Uterus (tissue), 2 donors: Measurements from ENCODE around the gene TMC4.

ENCODE experiments used
- POLR2A ChIP-seq, 2 donors: fragments of 450-650 bp; IDR thresholded peaks; one replicate each; pipeline ENCODE4 v1.6.1; 2016; ENCODE audit warnings: antibody characterized with exemption in 2 of 2, mild to moderate bottlenecking in 1 of 2, moderate library complexity in 1 of 2
- TF ChIP-seq, protein P1 (sequence below), 4 experiments: fragments of 200-600 bp in 2 of 4; fragments of 450-650 bp in 2 of 4; sonication (generic) in 2 of 4; IDR thresholded peaks; one replicate each; pipeline ENCODE4 v1.5.1; 2016 to 2019; ENCODE audit warnings: antibody characterized with exemption in 4 of 4, mild to moderate bottlenecking in 2 of 4, moderate library complexity in 1 of 4

DNA sequence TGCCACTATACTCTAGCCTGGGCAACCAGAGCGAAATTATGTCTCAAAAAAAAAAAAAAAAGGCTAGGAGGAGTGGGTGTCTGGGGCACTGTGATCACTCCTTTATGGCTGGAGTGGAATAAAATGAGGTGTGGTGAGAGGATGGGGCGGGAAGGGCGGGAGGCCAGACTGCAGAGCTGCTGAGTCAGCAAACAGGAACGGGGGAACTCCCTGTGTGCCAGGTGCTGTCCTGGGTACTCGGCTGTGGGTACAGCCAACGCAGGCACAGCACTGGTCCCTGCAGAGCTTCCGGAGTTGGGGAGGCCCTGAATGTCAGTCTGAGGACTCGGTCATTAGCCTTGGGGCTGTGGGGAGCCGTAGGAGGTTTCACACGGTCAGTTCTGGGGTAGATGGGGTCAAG lies 51.7 kb downstream of the TMC4 start:
- TF ChIP-seq POLR2A (IDR thresholded peaks at IDR 0.05): no peak
- TF ChIP-seq, protein P1, sequence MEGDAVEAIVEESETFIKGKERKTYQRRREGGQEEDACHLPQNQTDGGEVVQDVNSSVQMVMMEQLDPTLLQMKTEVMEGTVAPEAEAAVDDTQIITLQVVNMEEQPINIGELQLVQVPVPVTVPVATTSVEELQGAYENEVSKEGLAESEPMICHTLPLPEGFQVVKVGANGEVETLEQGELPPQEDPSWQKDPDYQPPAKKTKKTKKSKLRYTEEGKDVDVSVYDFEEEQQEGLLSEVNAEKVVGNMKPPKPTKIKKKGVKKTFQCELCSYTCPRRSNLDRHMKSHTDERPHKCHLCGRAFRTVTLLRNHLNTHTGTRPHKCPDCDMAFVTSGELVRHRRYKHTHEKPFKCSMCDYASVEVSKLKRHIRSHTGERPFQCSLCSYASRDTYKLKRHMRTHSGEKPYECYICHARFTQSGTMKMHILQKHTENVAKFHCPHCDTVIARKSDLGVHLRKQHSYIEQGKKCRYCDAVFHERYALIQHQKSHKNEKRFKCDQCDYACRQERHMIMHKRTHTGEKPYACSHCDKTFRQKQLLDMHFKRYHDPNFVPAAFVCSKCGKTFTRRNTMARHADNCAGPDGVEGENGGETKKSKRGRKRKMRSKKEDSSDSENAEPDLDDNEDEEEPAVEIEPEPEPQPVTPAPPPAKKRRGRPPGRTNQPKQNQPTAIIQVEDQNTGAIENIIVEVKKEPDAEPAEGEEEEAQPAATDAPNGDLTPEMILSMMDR (IDR thresholded peaks at IDR 0.05): no peak
